Suprapubic skin (tissue), 4 donors: ENCODE results near the gene TSPAN33.

Experiments used
- CTCF ChIP-seq, 2 donors: fragments of 200-600 bp in 1 of 2; fragments of 450-650 bp in 1 of 2; sonication (generic) in 1 of 2; IDR thresholded peaks; one replicate each; pipeline ENCODE4 v1.5.1; 2016 to 2019; ENCODE audit warnings: antibody characterized with exemption in 2 of 2, mild to moderate bottlenecking in 1 of 2, moderate library complexity in 1 of 2
- EP300 ChIP-seq: sonication (generic); formaldehyde crosslinking; IDR thresholded peaks from one replicate; pipeline ENCODE4 v1.6.1; 2017; ENCODE audit warnings: antibody characterized with exemption
- POLR2A ChIP-seq, 2 donors: fragments of 450-650 bp; IDR thresholded peaks; one replicate each; pipeline ENCODE4 v1.6.1; 2017; ENCODE audit warnings: antibody characterized with exemption in 2 of 2, mild to moderate bottlenecking in 2 of 2, moderate library complexity in 2 of 2
- POLR2AphosphoS5 ChIP-seq, 3 donors: sonication (generic); formaldehyde crosslinking; IDR thresholded peaks; one replicate each; pipeline ENCODE4 v1.6.1; 2017; ENCODE audit warnings: antibody characterized with exemption in 3 of 3

GRCh38 chr7:129184981-129185670 lies 40.6 kb downstream of the TSPAN33 start:
- TF ChIP-seq CTCF (IDR thresholded peaks at IDR 0.05), result no peak
- TF ChIP-seq POLR2A (IDR thresholded peaks at IDR 0.05), result no peak
- TF ChIP-seq POLR2AphosphoS5 (IDR thresholded peaks at IDR 0.05), result peak in 1 of 3 donors; percentile 19
- no peak for TF ChIP-seq EP300
